CD4-positive, alpha-beta memory T cell (primary cell): ENCODE data around the gene APOC3. TPM values are rescaled to one million over a fixed set of nuclear protein-coding genes. Genes with fewer than 3 reads are reported as not detected.

Experiments used
- CTCF ChIA-PET: fragments of 350-600 bp; sonication (Branson Sonifier 250); formaldehyde crosslinking; loops from one replicate; lab custom pipeline; 2021; ENCODE audit warnings: inconsistent platforms; ENCODE audit not compliant: partially characterized antibody; lab: Charles Lee
- POLR2A ChIA-PET: fragments of 350-600 bp; sonication (Branson Sonifier 250); formaldehyde crosslinking; loops from one replicate; lab custom pipeline; 2021; ENCODE audit not compliant: partially characterized antibody; lab: Charles Lee
- DNase-seq, 5 donors: peaks; one replicate each; pipeline versions ENCODE4 v3.0.0 to v3.0.0-alpha.2; 2020 to 2022; ENCODE audit warnings: mixed read lengths in 1 of 5
- H3K27ac ChIP-seq: one replicate; pipeline ENCODE4 v1.7.0; 2013; ENCODE audit warnings: low read depth, low read length
- H3K27me3 ChIP-seq: 2 replicates; pipeline ENCODE4 v1.7.0; 2013; ENCODE audit warnings: mild to moderate bottlenecking, low read length, moderate library complexity; ENCODE audit not compliant: insufficient read depth
- H3K36me3 ChIP-seq: 2 replicates; pipeline ENCODE4 v1.7.0; 2013; ENCODE audit warnings: mild to moderate bottlenecking, low read length, moderate library complexity; ENCODE audit not compliant: insufficient read depth
- H3K4me1 ChIP-seq: 2 replicates; pipeline ENCODE4 v1.7.0; 2013; ENCODE audit warnings: mild to moderate bottlenecking, low read length, moderate library complexity; ENCODE audit not compliant: insufficient read depth
- H3K4me3 ChIP-seq, 2 donors: one replicate each; pipeline ENCODE4 v1.7.0; 2013; ENCODE audit warnings: low read length in 2 of 2, mild to moderate bottlenecking in 1 of 2
- H3K9me3 ChIP-seq, 2 donors: one replicate each; pipeline ENCODE4 v1.7.0; 2013; ENCODE audit warnings: low read length in 2 of 2, control low read depth in 1 of 2; ENCODE audit not compliant: control insufficient read depth in 1 of 2
- H3K27ac Mint-ChIP-seq, 7 donors: one replicate each; pipeline ENCODE4 v1.8.0; 2020 to 2021; ENCODE audit warnings: mixed read lengths in 7 of 7, mild to moderate bottlenecking in 6 of 7, inconsistent platforms in 3 of 7, moderate library complexity in 3 of 7
- H3K27me3 Mint-ChIP-seq, 2 donors: one replicate each; pipeline ENCODE4 v1.8.0; 2020 to 2021; ENCODE audit warnings: mixed read lengths in 2 of 2
- H3K36me3 Mint-ChIP-seq, 2 donors: one replicate each; pipeline ENCODE4 v1.8.0; 2020 to 2021; ENCODE audit warnings: mixed read lengths in 2 of 2, inconsistent platforms in 1 of 2, mild to moderate bottlenecking in 1 of 2
- H3K4me1 Mint-ChIP-seq, 4 donors: one replicate each; pipeline ENCODE4 v1.8.0; 2020 to 2021; ENCODE audit warnings: mixed read lengths in 4 of 4, mild to moderate bottlenecking in 1 of 4
- H3K4me3 Mint-ChIP-seq, 8 donors: one replicate each; pipeline ENCODE4 v1.8.0; 2020 to 2021; ENCODE audit warnings: mixed read lengths in 8 of 8, mild to moderate bottlenecking in 7 of 8, moderate library complexity in 6 of 8, inconsistent platforms in 3 of 8
- H3K9me3 Mint-ChIP-seq, 8 donors: one replicate each; pipeline ENCODE4 v1.8.0; 2020 to 2021; ENCODE audit warnings: mixed read lengths in 8 of 8, mild to moderate bottlenecking in 5 of 8, inconsistent platforms in 3 of 8, moderate library complexity in 1 of 8
- intact Hi-C: fragments of 100-400 bp; cut with micrococcal nuclease; formaldehyde crosslinking; loops from one replicate; pipeline ENCODE4 v1.15.1; 2023
- polyA plus RNA-seq, 2 donors: library from polyadenylated mRNA; unstranded; fragments of 300-500 nt; fragmentation: Illumina TruSeq; gene quantifications; one replicate each; pipeline ENCODE4 v1.2.3, GENCODE V29; 2021
- total RNA-seq, 2 experiments: library from RNA; stranded (reverse); gene quantifications; one replicate each; pipeline ENCODE4 v1.2.3, GENCODE V29; 2021

APOC3 gene
- total and polyA plus RNA-seq, 4 experiments from 2014 or later: not detected

GRCh38 chr11:116855413-116855812, 25.7 kb downstream of the APOC3 start:
- Mint-ChIP-seq H3K27ac (peak overlapping the region; percentile 83 to 98 (median 95)), H3K36me3 (peaks cover 25 to 32% of the 10 kb centered on the region in 2 donors), H3K9me3 (peaks cover 0 to 4% (median 0%) of the 10 kb centered on the region in 8 donors), H3K4me3 (peak overlapping the region in 7 of 8 donors; percentile 21 to 79 (median 69)), H3K4me1 (peaks cover 57 to 74% (median 64%) of the 10 kb centered on the region in 4 donors), H3K27me3 (no peaks in the 10 kb centered on the region)
- no peaks in the 10 kb centered on the region for H3K9me3 ChIP-seq
- peak overlapping the region; percentile 36 for H3K27ac ChIP-seq
- peaks cover 68% of the 10 kb centered on the region for H3K4me1 ChIP-seq
- H3K4me3 ChIP-seq: no peak overlapping the region
- POLR2A ChIA-PET: interaction anchor here (1.5 to 7.7 kb wide), 5 partner anchors 9 to 242 kb away, joined by 3 to 103 read pairs (median 37); partner anchors contain the start of genes APOA1, SIK3 and ZPR1
- peaks cover 19% of the 10 kb centered on the region for H3K36me3 ChIP-seq
- no peaks in the 10 kb centered on the region for H3K27me3 ChIP-seq
- intact Hi-C loops: no loop called here
- DNase-seq: no peak
- CTCF ChIA-PET: interaction anchor here (0.8 to 12.6 kb wide), 7 partner anchors 9 to 251 kb away, joined by 3 to 168 read pairs (median 9); partner anchors contain the start of genes APOA1, APOA5 and SIK3

GRCh38 chr11:116856423-116856822, 26.7 kb downstream of the APOC3 start:
- intact Hi-C loops: no loop called here
- H3K4me1 Mint-ChIP-seq: peaks cover 50 to 63% (median 55%) of the 10 kb centered on the region in 4 donors
- peaks cover 34 to 41% of the 10 kb centered on the region in 2 donors for H3K36me3 Mint-ChIP-seq
- H3K27ac Mint-ChIP-seq: peak overlapping the region; percentile 83 to 98 (median 95)
- Histone ChIP-seq H3K4me3 (no peak overlapping the region), H3K4me1 (peaks cover 58% of the 10 kb centered on the region), H3K9me3 (no peaks in the 10 kb centered on the region), H3K27ac (peak overlapping the region; percentile 21), H3K27me3 (no peaks in the 10 kb centered on the region), H3K36me3 (peaks cover 29% of the 10 kb centered on the region)
- peaks cover 0 to 4% (median 0%) of the 10 kb centered on the region in 8 donors for H3K9me3 Mint-ChIP-seq
- POLR2A ChIA-PET: interaction anchor here (0.6 to 7.7 kb wide), 5 partner anchors 20 to 370 kb away, joined by 3 to 103 read pairs (median 3); partner anchors contain the start of genes APOA1 and ZPR1
- H3K27me3 Mint-ChIP-seq: no peaks in the 10 kb centered on the region
- no peak for DNase-seq
- peak overlapping the region in 5 of 8 donors; percentile 1 to 79 (median 30) for H3K4me3 Mint-ChIP-seq
- CTCF ChIA-PET: interaction anchor here (0.8 to 12.6 kb wide), 6 partner anchors 16 to 250 kb away, joined by 3 to 168 read pairs (median 6); partner anchors contain the start of genes APOA1, APOA5 and SIK3

GRCh38 chr11:116857316-116857715, 27.6 kb downstream of the APOC3 start:
- Histone ChIP-seq H3K4me1 (peaks cover 49% of the 10 kb centered on the region), H3K9me3 (no peaks in the 10 kb centered on the region), H3K4me3 (no peak overlapping the region), H3K36me3 (peaks cover 33% of the 10 kb centered on the region), H3K27ac (no peak overlapping the region), H3K27me3 (no peaks in the 10 kb centered on the region)
- Mint-ChIP-seq H3K4me1 (peaks cover 41 to 58% (median 47%) of the 10 kb centered on the region in 4 donors), H3K27ac (peak overlapping the region; percentile 2 to 98 (median 91)), H3K36me3 (peaks cover 43 to 49% of the 10 kb centered on the region in 2 donors), H3K4me3 (no peak overlapping the region), H3K9me3 (peaks cover 0 to 4% (median 0%) of the 10 kb centered on the region in 8 donors), H3K27me3 (no peaks in the 10 kb centered on the region)
- ChIA-PET CTCF (interaction anchor here (1.1 to 12.6 kb wide), 5 partner anchors 17 to 249 kb away, joined by 3 to 168 read pairs (median 9); partner anchors contain the start of genes APOA1 and APOA5), POLR2A (interaction anchor here (1.0 to 7.1 kb wide), 2 partner anchors 22 to 70 kb away, joined by 3 to 45 read pairs; partner anchors contain the start of gene ZPR1)
- no peak for DNase-seq
- intact Hi-C loops: no loop called here

GRCh38 chr11:116857936-116858335, 28.2 kb downstream of the APOC3 start:
- no peak overlapping the region for H3K27ac ChIP-seq
- Mint-ChIP-seq H3K27me3 (no peaks in the 10 kb centered on the region), H3K36me3 (peaks cover 47 to 52% of the 10 kb centered on the region in 2 donors), H3K9me3 (peaks cover 0 to 4% (median 0%) of the 10 kb centered on the region in 8 donors), H3K4me1 (peaks cover 35 to 51% (median 41%) of the 10 kb centered on the region in 4 donors), H3K4me3 (no peak overlapping the region), H3K27ac (peak overlapping the region; percentile 2 to 74 (median 61))
- POLR2A ChIA-PET: no interaction called here
- no peaks in the 10 kb centered on the region for H3K9me3 ChIP-seq
- no peaks in the 10 kb centered on the region for H3K27me3 ChIP-seq
- CTCF ChIA-PET: interaction anchor here (1.0 to 12.6 kb wide), 5 partner anchors 10 to 248 kb away, joined by 3 to 168 read pairs (median 8); partner anchors contain the start of genes APOA1 and APOA5
- no peak overlapping the region for H3K4me3 ChIP-seq
- H3K4me1 ChIP-seq: peaks cover 43% of the 10 kb centered on the region
- no peak for DNase-seq
- intact Hi-C loops: no loop called here
- peaks cover 33% of the 10 kb centered on the region for H3K36me3 ChIP-seq

- Histone ChIP-seq H3K9me3 (no peaks in the 10 kb centered on the region), H3K4me3 (no peak overlapping the region), H3K27ac (no peak overlapping the region), H3K4me1 (peaks cover 30% of the 10 kb centered on the region), H3K27me3 (no peaks in the 10 kb centered on the region), H3K36me3 (peaks cover 43% of the 10 kb centered on the region)
- no peak for DNase-seq
- Mint-ChIP-seq H3K27me3 (no peaks in the 10 kb centered on the region), H3K4me3 (no peak overlapping the region), H3K9me3 (peaks cover 0 to 2% (median 0%) of the 10 kb centered on the region in 8 donors), H3K4me1 (peaks cover 23 to 39% (median 29%) of the 10 kb centered on the region in 4 donors), H3K36me3 (peaks cover 55 to 60% of the 10 kb centered on the region in 2 donors), H3K27ac (peak overlapping the region; percentile 12 to 86 (median 48))
- ChIA-PET CTCF (interaction anchor here (0.8 to 2.4 kb wide), 5 partner anchors 11 to 239 kb away, joined by 3 to 8 read pairs (median 3); partner anchors contain the start of gene SIK3), POLR2A (interaction anchor here (1.0 to 4.4 kb wide), 2 partner anchors 7 to 70 kb away, joined by 3 to 22 read pairs; no protein-coding TSS in a partner anchor)
- intact Hi-C loops: no loop called here
Measured at GRCh38 chr11:116859175-116859574, 29.5 kb downstream of the APOC3 start.

- H3K27ac Mint-ChIP-seq: peak overlapping the region in 4 of 7 donors; percentile 7 to 82 (median 54)
- Histone ChIP-seq H3K9me3 (no peaks in the 10 kb centered on the region), H3K27ac (no peak overlapping the region), H3K4me3 (no peak overlapping the region), H3K4me1 (peaks cover 19% of the 10 kb centered on the region), H3K27me3 (no peaks in the 10 kb centered on the region), H3K36me3 (peaks cover 50% of the 10 kb centered on the region)
- H3K36me3 Mint-ChIP-seq: peaks cover 66 to 71% of the 10 kb centered on the region in 2 donors
- no peak overlapping the region for H3K4me3 Mint-ChIP-seq
- ChIA-PET CTCF (interaction anchor here (1.2 to 2.4 kb wide), 5 partner anchors 24 to 238 kb away, joined by 3 to 11 read pairs (median 4); partner anchors contain the start of gene SIK3), POLR2A (interaction anchor here (1.1 to 4.4 kb wide), 2 partner anchors 8 to 25 kb away, joined by 3 to 22 read pairs; no protein-coding TSS in a partner anchor)
- no peaks in the 10 kb centered on the region for H3K9me3 Mint-ChIP-seq
- intact Hi-C loops: no loop called here
- no peak for DNase-seq
- no peaks in the 10 kb centered on the region for H3K27me3 Mint-ChIP-seq
- H3K4me1 Mint-ChIP-seq: peaks cover 16 to 29% (median 21%) of the 10 kb centered on the region in 4 donors
Measured at GRCh38 chr11:116860303-116860702, 30.6 kb downstream of the APOC3 start.
